ENCODE results near the gene MRPS5. TPM values are rescaled to one million over a fixed set of nuclear protein-coding genes. Genes with fewer than 3 reads are reported as not detected.

MRPS5 gene
- total and polyA plus RNA-seq, 4 experiments from 2014 or later: 43.4 to 70.6 (median 58.5) TPM

DNA sequence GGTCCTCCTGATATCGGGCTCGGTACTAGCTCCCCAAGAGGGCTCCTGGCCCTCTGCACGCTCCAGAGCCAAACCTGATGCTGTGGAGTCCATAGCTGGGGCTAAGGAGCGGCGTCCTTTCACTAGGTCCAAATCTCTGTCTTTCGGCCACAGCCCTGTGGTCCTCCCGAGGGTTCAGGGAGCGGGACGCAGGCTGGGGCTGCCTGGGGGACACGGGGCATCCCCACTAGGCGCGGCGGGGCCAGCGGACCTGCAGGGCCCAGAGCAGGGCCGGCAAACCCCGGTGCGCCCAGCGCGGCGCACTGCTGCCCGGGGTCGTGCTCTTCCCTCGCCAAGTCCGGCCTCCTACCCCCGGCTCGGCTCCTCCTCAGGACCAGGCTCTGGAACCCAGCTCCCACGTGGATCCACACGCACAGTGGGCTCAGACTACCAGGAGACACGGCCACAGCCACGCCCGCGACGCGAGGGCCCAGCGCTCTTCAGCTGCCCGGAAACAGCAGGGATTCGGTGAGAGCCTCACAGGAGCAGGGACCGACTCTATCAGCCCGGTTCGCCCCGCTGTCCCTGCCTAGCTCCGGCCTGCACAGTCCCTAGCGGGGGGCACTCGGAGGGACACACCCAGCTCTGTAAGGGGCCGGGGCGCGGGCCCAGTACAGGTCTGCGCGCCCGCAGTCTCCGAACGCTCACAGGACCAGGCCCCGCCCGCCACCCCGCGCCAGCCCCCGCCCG lies 37.4 kb upstream of the MRPS5 start:
- no peaks in the 10 kb centered on the region for H3K27me3 Mint-ChIP-seq
- DNase-seq: peak in 1 of 5 donors; percentile 49
- H3K27ac Mint-ChIP-seq: peak overlapping the region in 6 of 7 donors; percentile 18 to 69 (median 50)
- Histone ChIP-seq H3K4me3 (ENCODE audit: low read length in 2 of 2) (peak overlapping the region; percentile 32 to 74), H3K27ac (ENCODE audit: low read depth, low read length) (peak overlapping the region; percentile 57), H3K27me3 (ENCODE audit: insufficient read depth, low read length) (no peaks in the 10 kb centered on the region), H3K4me1 (ENCODE audit: insufficient read depth, low read length) (peaks cover 16% of the 10 kb centered on the region), H3K36me3 (ENCODE audit: insufficient read depth, low read length) (peaks cover 4% of the 10 kb centered on the region), H3K9me3 (ENCODE audit: control insufficient read depth in 1 of 2, low read length in 2 of 2) (no peaks in the 10 kb centered on the region)
- CTCF ChIA-PET (ENCODE audit: partially characterized antibody): interaction anchor here (0.7 to 2.7 kb wide), 5 partner anchors 38 to 136 kb away, joined by 3 to 17 read pairs (median 5); partner anchors contain the start of gene MRPS5
- intact Hi-C loops (cut with micrococcal nuclease): loop anchor here (1.0 kb wide), 1 partner anchor 37 kb away; no protein-coding TSS in a partner anchor
- POLR2A ChIA-PET (ENCODE audit: partially characterized antibody): interaction anchor here (0.8 to 2.2 kb wide), 10 partner anchors 10 to 136 kb away, joined by 3 to 42 read pairs (median 6); partner anchors contain the start of genes MAL and MRPS5
- peaks cover 0 to 24% (median 17%) of the 10 kb centered on the region in 8 donors for H3K9me3 Mint-ChIP-seq
- peaks cover 2 to 26% (median 7%) of the 10 kb centered on the region in 4 donors for H3K4me1 Mint-ChIP-seq
- H3K36me3 Mint-ChIP-seq: peaks cover 29 to 30% of the 10 kb centered on the region in 2 donors
- H3K4me3 Mint-ChIP-seq: peak overlapping the region; percentile 78 to 89 (median 82)

GRCh38 chr2:95158441-95158840 lies 36.8 kb upstream of the MRPS5 start:
- H3K4me1 ChIP-seq (ENCODE audit: insufficient read depth, low read length): peaks cover 15% of the 10 kb centered on the region
- no peaks in the 10 kb centered on the region for H3K27me3 Mint-ChIP-seq
- no peaks in the 10 kb centered on the region for H3K27me3 ChIP-seq (ENCODE audit: insufficient read depth, low read length)
- H3K36me3 Mint-ChIP-seq: peaks cover 35 to 36% of the 10 kb centered on the region in 2 donors
- intact Hi-C loops (cut with micrococcal nuclease): no loop called here
- peak overlapping the region; percentile 64 to 89 (median 81) for H3K4me3 Mint-ChIP-seq
- peaks cover 4% of the 10 kb centered on the region for H3K36me3 ChIP-seq (ENCODE audit: insufficient read depth, low read length)
- H3K4me3 ChIP-seq (ENCODE audit: low read length in 2 of 2): peak overlapping the region; percentile 32 to 74
- CTCF ChIA-PET (ENCODE audit: partially characterized antibody): interaction anchor here (0.7 to 2.7 kb wide), 5 partner anchors 37 to 136 kb away, joined by 3 to 17 read pairs (median 5); partner anchors contain the start of gene MRPS5
- POLR2A ChIA-PET (ENCODE audit: partially characterized antibody): interaction anchor here (0.8 to 2.2 kb wide), 8 partner anchors 10 to 135 kb away, joined by 4 to 42 read pairs (median 8); partner anchors contain the start of genes MAL and MRPS5
- H3K27ac Mint-ChIP-seq: peak overlapping the region in 5 of 7 donors; percentile 18 to 85 (median 69)
- peaks cover 0 to 28% (median 21%) of the 10 kb centered on the region in 8 donors for H3K9me3 Mint-ChIP-seq
- DNase-seq: peak in 1 of 5 donors; percentile 37
- H3K27ac ChIP-seq (ENCODE audit: low read depth, low read length): peak overlapping the region; percentile 57
- H3K4me1 Mint-ChIP-seq: peaks cover 2 to 20% (median 7%) of the 10 kb centered on the region in 4 donors
- no peaks in the 10 kb centered on the region for H3K9me3 ChIP-seq (ENCODE audit: control insufficient read depth in 1 of 2, low read length in 2 of 2)

- Histone ChIP-seq H3K4me3 (ENCODE audit: low read length in 2 of 2) (no peak overlapping the region), H3K9me3 (ENCODE audit: control insufficient read depth in 1 of 2, low read length in 2 of 2) (peaks cover 5 to 67% of the 10 kb centered on the region in 2 donors), H3K36me3 (ENCODE audit: insufficient read depth, low read length) (peaks cover 20% of the 10 kb centered on the region), H3K27me3 (ENCODE audit: insufficient read depth, low read length) (no peaks in the 10 kb centered on the region), H3K4me1 (ENCODE audit: insufficient read depth, low read length) (no peaks in the 10 kb centered on the region), H3K27ac (ENCODE audit: low read depth, low read length) (no peak overlapping the region)
- POLR2A ChIA-PET (ENCODE audit: partially characterized antibody): no interaction called here
- CTCF ChIA-PET (ENCODE audit: partially characterized antibody): no interaction called here
- DNase-seq: no peak
- no peak overlapping the region for H3K27ac Mint-ChIP-seq
- H3K4me3 Mint-ChIP-seq: no peak overlapping the region
- H3K9me3 Mint-ChIP-seq: peaks cover 5 to 100% (median 92%) of the 10 kb centered on the region in 8 donors
- H3K4me1 Mint-ChIP-seq: no peaks in the 10 kb centered on the region
- no peaks in the 10 kb centered on the region for H3K27me3 Mint-ChIP-seq
- H3K36me3 Mint-ChIP-seq: peaks cover 81 to 86% of the 10 kb centered on the region in 2 donors
- intact Hi-C loops (cut with micrococcal nuclease): no loop called here
Measured at GRCh38 chr2:95149397-95149984, 27.9 kb upstream of the MRPS5 start.

GRCh38 chr2:95143838-95144237 lies 22.2 kb upstream of the MRPS5 start:
- Mint-ChIP-seq H3K27ac (no peak overlapping the region), H3K27me3 (no peaks in the 10 kb centered on the region), H3K9me3 (peaks cover 2 to 95% (median 91%) of the 10 kb centered on the region in 8 donors), H3K4me1 (no peaks in the 10 kb centered on the region), H3K4me3 (no peak overlapping the region), H3K36me3 (peaks cover 42 to 50% of the 10 kb centered on the region in 2 donors)
- no peak for DNase-seq
- Histone ChIP-seq H3K4me1 (ENCODE audit: insufficient read depth, low read length) (no peaks in the 10 kb centered on the region), H3K27me3 (ENCODE audit: insufficient read depth, low read length) (no peaks in the 10 kb centered on the region), H3K9me3 (ENCODE audit: control insufficient read depth in 1 of 2, low read length in 2 of 2) (peaks cover 9 to 53% of the 10 kb centered on the region in 2 donors), H3K27ac (ENCODE audit: low read depth, low read length) (no peak overlapping the region), H3K36me3 (ENCODE audit: insufficient read depth, low read length) (no peaks in the 10 kb centered on the region), H3K4me3 (ENCODE audit: low read length in 2 of 2) (no peak overlapping the region)
- ChIA-PET CTCF (ENCODE audit: partially characterized antibody) (no interaction called here), POLR2A (ENCODE audit: partially characterized antibody) (no interaction called here)
- intact Hi-C loops (cut with micrococcal nuclease): no loop called here

DNA sequence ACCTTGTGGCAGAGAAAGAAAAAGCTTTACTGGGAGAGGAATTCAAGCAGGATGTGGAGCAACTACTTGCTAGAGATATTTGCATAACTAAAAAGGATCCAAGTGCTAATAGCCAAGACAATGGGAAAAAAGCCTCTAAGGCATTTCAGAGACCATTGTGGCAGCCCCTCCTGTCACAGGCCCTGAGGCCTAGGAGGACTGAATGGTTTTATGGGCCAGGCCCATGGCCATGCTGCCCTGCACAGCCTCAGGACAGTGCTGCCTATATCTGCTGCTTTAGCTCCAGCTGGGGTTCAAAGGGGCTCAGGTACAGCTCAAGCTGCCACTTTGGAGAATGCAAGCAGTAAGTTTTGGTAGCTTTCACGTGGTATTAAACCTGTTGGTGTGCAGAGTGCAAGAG lies 17.1 kb upstream of the MRPS5 start:
- Mint-ChIP-seq H3K4me1 (no peaks in the 10 kb centered on the region), H3K4me3 (no peak overlapping the region), H3K27me3 (no peaks in the 10 kb centered on the region), H3K27ac (peak overlapping the region in 1 of 7 donors; percentile 41), H3K36me3 (peaks cover 16 to 28% of the 10 kb centered on the region in 2 donors), H3K9me3 (peaks cover 3 to 83% (median 71%) of the 10 kb centered on the region in 8 donors)
- POLR2A ChIA-PET (ENCODE audit: partially characterized antibody): interaction anchor here (0.7 kb wide), 1 partner anchor 105 kb away, joined by 3 read pairs; no protein-coding TSS in a partner anchor
- Histone ChIP-seq H3K36me3 (ENCODE audit: insufficient read depth, low read length) (no peaks in the 10 kb centered on the region), H3K27me3 (ENCODE audit: insufficient read depth, low read length) (no peaks in the 10 kb centered on the region), H3K9me3 (ENCODE audit: control insufficient read depth in 1 of 2, low read length in 2 of 2) (peaks cover 5 to 35% of the 10 kb centered on the region in 2 donors), H3K4me1 (ENCODE audit: insufficient read depth, low read length) (no peaks in the 10 kb centered on the region), H3K4me3 (ENCODE audit: low read length in 2 of 2) (no peak overlapping the region), H3K27ac (ENCODE audit: low read depth, low read length) (no peak overlapping the region)
- CTCF ChIA-PET (ENCODE audit: partially characterized antibody): no interaction called here
- intact Hi-C loops (cut with micrococcal nuclease): no loop called here
- no peak for DNase-seq

- peak overlapping the region; percentile 51 to 94 (median 89) for H3K27ac Mint-ChIP-seq
- peaks cover 35 to 53% (median 41%) of the 10 kb centered on the region in 4 donors for H3K4me1 Mint-ChIP-seq
- H3K9me3 Mint-ChIP-seq: peaks cover 0 to 2% (median 0%) of the 10 kb centered on the region in 8 donors
- peaks cover 0 to 2% of the 10 kb centered on the region in 2 donors for H3K27me3 Mint-ChIP-seq
- Histone ChIP-seq H3K9me3 (ENCODE audit: control insufficient read depth in 1 of 2, low read length in 2 of 2) (no peaks in the 10 kb centered on the region), H3K27ac (ENCODE audit: low read depth, low read length) (peak overlapping the region; percentile 79), H3K4me1 (ENCODE audit: insufficient read depth, low read length) (peaks cover 36% of the 10 kb centered on the region), H3K4me3 (ENCODE audit: low read length in 2 of 2) (peak overlapping the region; percentile 24 to 76), H3K36me3 (ENCODE audit: insufficient read depth, low read length) (no peaks in the 10 kb centered on the region), H3K27me3 (ENCODE audit: insufficient read depth, low read length) (no peaks in the 10 kb centered on the region)
- H3K4me3 Mint-ChIP-seq: peak overlapping the region; percentile 91 to 99 (median 96)
- H3K36me3 Mint-ChIP-seq: peaks cover 5 to 24% of the 10 kb centered on the region in 2 donors
- intact Hi-C loops (cut with micrococcal nuclease): loop anchor here (1.0 kb wide), 3 partner anchors 37 to 85 kb away; partner anchors contain the start of genes ZNF2, ZNF514 and ZNF892
- ChIA-PET CTCF (ENCODE audit: partially characterized antibody) (interaction anchor here (1.5 to 12.1 kb wide), 5 partner anchors 35 to 100 kb away, joined by 4 to 279 read pairs (median 18); partner anchors contain the start of genes MAL, ZNF2 and ZNF514), POLR2A (ENCODE audit: partially characterized antibody) (interaction anchor here (0.8 to 4.8 kb wide), 9 partner anchors 33 to 281 kb away, joined by 3 to 78 read pairs (median 9); partner anchors contain the start of genes FAHD2A, MAL, ZNF2 and ZNF514)
- no peak for DNase-seq
Measured at GRCh38 chr2:95122197-95122551, 566 bp upstream of the MRPS5 start.
